ENCODE data around the gene SDK1. TPM values are rescaled to one million over a fixed set of nuclear protein-coding genes. Genes with fewer than 3 reads are reported as not detected.

SDK1 gene
- total RNA-seq, 3 donors from 2014 or later (not counting 1 experiment from before 2014, with no cell fraction given): 0.05 to 0.11 TPM; not detected in 1

GRCh38 chr7:4072161-4072925 is 771.3 kb downstream of the SDK1 start:
- H3K27me3 ChIP-seq (ENCODE audit: control insufficient read depth, insufficient read depth, low read length): no peaks in the 10 kb centered on the region
- intact Hi-C loops (cut with micrococcal nuclease): no loop called here
- no peaks in the 10 kb centered on the region for H3K27me3 Mint-ChIP-seq (ENCODE audit: low read depth in 2 of 2)
- no peak for ATAC-seq
- H3K9me3 ChIP-seq (ENCODE audit: control insufficient read depth, insufficient read depth, low read length): no peaks in the 10 kb centered on the region
- DNase-seq: no peak
- H3K36me3 Mint-ChIP-seq: no peaks in the 10 kb centered on the region
- H3K4me3 ChIP-seq (ENCODE audit: low read length): no peak overlapping the region
- no peaks in the 10 kb centered on the region for H3K4me1 Mint-ChIP-seq
- no peaks in the 10 kb centered on the region for H3K36me3 ChIP-seq (ENCODE audit: control insufficient read depth, insufficient read depth, low read length)
- H3K4me3 Mint-ChIP-seq: no peak overlapping the region
- no peak for TF ChIP-seq CTCF (IDR thresholded peaks at IDR 0.05)
- WGBS (ENCODE audit: insufficient coverage): 74% methylated on average over 20 of the region's 20 CpGs
- no peaks in the 10 kb centered on the region for H3K9me3 Mint-ChIP-seq
- no peak overlapping the region for H3K27ac ChIP-seq (ENCODE audit: low read length)
- no peaks in the 10 kb centered on the region for H3K4me1 ChIP-seq (ENCODE audit: control insufficient read depth, insufficient read depth, low read length)
- no peak overlapping the region for H3K27ac Mint-ChIP-seq

- Mint-ChIP-seq H3K4me1 (no peaks in the 10 kb centered on the region), H3K27me3 (ENCODE audit: low read depth in 2 of 2) (no peaks in the 10 kb centered on the region), H3K4me3 (no peak overlapping the region), H3K36me3 (no peaks in the 10 kb centered on the region), H3K27ac (no peak overlapping the region), H3K9me3 (no peaks in the 10 kb centered on the region)
- DNase-seq: no peak
- Histone ChIP-seq H3K4me1 (ENCODE audit: control insufficient read depth, insufficient read depth, low read length) (no peaks in the 10 kb centered on the region), H3K9me3 (ENCODE audit: control insufficient read depth, insufficient read depth, low read length) (no peaks in the 10 kb centered on the region), H3K4me3 (ENCODE audit: low read length) (no peak overlapping the region), H3K27me3 (ENCODE audit: control insufficient read depth, insufficient read depth, low read length) (no peaks in the 10 kb centered on the region), H3K27ac (ENCODE audit: low read length) (no peak overlapping the region), H3K36me3 (ENCODE audit: control insufficient read depth, insufficient read depth, low read length) (no peaks in the 10 kb centered on the region)
- ATAC-seq: no peak
- no peak for TF ChIP-seq CTCF (IDR thresholded peaks at IDR 0.05)
- intact Hi-C loops (cut with micrococcal nuclease): no loop called here
- 88% methylated on average over 10 of the region's 10 CpGs for WGBS (ENCODE audit: insufficient coverage)
Observed at GRCh38 chr7:4073052-4073451, 772.0 kb downstream of the SDK1 start.

DNA sequence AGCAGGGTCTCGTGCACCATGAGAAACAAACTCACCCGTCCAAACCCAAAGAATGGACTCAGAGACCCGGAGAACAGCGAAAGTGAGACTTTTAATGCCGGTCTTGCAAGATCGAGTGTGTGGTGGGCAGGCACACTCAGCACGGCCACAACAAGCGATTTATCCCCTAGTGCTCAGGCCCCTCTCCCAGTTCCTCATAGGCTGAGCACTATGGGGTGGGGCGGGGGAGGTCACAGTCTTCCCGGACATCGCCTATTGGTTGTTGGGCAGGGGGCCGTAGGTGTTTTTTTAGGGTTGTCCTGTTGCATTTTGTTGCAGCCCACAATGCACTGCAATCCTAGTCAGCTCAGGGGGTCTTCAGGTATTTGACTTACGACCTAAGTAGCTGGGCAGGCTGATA is 772.7 kb downstream of the SDK1 start:
- no peak for ATAC-seq
- Histone ChIP-seq H3K27ac (ENCODE audit: low read length) (no peak overlapping the region), H3K9me3 (ENCODE audit: control insufficient read depth, insufficient read depth, low read length) (no peaks in the 10 kb centered on the region), H3K4me3 (ENCODE audit: low read length) (no peak overlapping the region), H3K36me3 (ENCODE audit: control insufficient read depth, insufficient read depth, low read length) (no peaks in the 10 kb centered on the region), H3K4me1 (ENCODE audit: control insufficient read depth, insufficient read depth, low read length) (no peaks in the 10 kb centered on the region), H3K27me3 (ENCODE audit: control insufficient read depth, insufficient read depth, low read length) (no peaks in the 10 kb centered on the region)
- Mint-ChIP-seq H3K4me1 (no peaks in the 10 kb centered on the region), H3K36me3 (no peaks in the 10 kb centered on the region), H3K27me3 (ENCODE audit: low read depth in 2 of 2) (no peaks in the 10 kb centered on the region), H3K9me3 (no peaks in the 10 kb centered on the region), H3K4me3 (no peak overlapping the region), H3K27ac (no peak overlapping the region)
- TF ChIP-seq CTCF (IDR thresholded peaks at IDR 0.05): no peak
- 94% methylated on average over 13 of the region's 13 CpGs for WGBS (ENCODE audit: insufficient coverage)
- intact Hi-C loops (cut with micrococcal nuclease): no loop called here
- no peak for DNase-seq

GRCh38 chr7:4074407-4074806 is 773.4 kb downstream of the SDK1 start:
- Histone ChIP-seq H3K27ac (ENCODE audit: low read length) (no peak overlapping the region), H3K4me3 (ENCODE audit: low read length) (no peak overlapping the region), H3K27me3 (ENCODE audit: control insufficient read depth, insufficient read depth, low read length) (no peaks in the 10 kb centered on the region), H3K4me1 (ENCODE audit: control insufficient read depth, insufficient read depth, low read length) (no peaks in the 10 kb centered on the region), H3K36me3 (ENCODE audit: control insufficient read depth, insufficient read depth, low read length) (no peaks in the 10 kb centered on the region), H3K9me3 (ENCODE audit: control insufficient read depth, insufficient read depth, low read length) (no peaks in the 10 kb centered on the region)
- no peaks in the 10 kb centered on the region for H3K36me3 Mint-ChIP-seq
- WGBS (ENCODE audit: insufficient coverage): 89% methylated on average over 7 of the region's 8 CpGs
- no peak overlapping the region for H3K27ac Mint-ChIP-seq
- intact Hi-C loops (cut with micrococcal nuclease): no loop called here
- H3K4me3 Mint-ChIP-seq: no peak overlapping the region
- ATAC-seq: no peak
- DNase-seq: no peak
- H3K4me1 Mint-ChIP-seq: no peaks in the 10 kb centered on the region
- no peaks in the 10 kb centered on the region for H3K27me3 Mint-ChIP-seq (ENCODE audit: low read depth in 2 of 2)
- H3K9me3 Mint-ChIP-seq: no peaks in the 10 kb centered on the region
- no peak for TF ChIP-seq CTCF (IDR thresholded peaks at IDR 0.05)
